Hepatic stellate cell (primary cell): ENCODE results near the gene CRY2.
"Not testable (repeated sequence)": the region's sequence is repeated elsewhere in the genome, so short reads cannot be mapped to it uniquely, and the experiment has no call there.

ENCODE experiments used
- DNase-seq: peaks from one replicate; pipeline ENCODE4 v3.0.0; 2011; ENCODE audit warnings: low spot score

The CRY2 gene

DNA sequence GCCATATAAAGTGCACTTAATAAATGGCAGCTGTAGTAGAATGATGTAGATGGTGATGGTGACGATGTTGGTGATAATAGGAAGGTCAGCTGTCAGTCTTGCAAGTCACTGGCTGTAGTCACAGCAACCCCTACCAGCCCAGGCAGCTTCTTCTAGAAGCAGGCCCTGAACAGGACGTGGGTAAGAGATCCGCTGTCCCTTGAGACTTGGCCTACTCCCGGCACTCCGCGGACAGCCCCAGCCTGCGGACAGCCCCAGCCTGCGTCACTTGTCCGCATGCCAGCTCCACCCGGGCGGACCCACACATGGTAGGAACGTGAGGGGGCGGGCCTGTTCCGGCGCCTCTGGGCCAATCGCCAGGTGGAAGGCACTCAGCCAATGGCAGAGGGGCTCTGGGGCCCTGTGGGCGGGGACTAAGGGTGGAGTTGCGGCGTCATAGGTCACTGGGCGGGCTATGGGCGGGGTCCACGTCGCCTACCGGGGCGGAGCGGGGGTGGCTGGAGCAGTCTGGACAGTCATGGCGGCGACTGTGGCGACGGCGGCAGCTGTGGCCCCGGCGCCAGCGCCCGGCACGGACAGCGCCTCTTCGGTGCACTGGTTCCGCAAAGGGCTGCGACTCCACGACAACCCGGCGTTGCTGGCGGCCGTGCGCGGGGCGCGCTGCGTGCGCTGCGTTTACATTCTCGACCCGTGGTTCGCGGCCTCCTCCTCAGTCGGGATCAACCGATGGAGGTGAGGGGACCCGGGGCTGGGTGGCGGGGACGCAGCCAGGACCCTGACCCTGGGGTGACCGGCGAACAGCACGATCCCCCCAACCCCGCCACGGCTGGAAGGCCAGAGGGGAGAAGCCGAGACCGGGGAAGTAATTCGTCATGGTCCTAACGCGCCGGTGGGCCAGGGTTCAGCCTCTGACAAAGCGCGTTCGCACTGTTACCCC lies at the start of gene CRY2:
Gene CRY2 (plus strand): TSS at position 502 of the 937 bp plus-strand sequence. CDS start 16 bp downstream, at position 518.
- DNase-seq: peak; percentile 97

DNA sequence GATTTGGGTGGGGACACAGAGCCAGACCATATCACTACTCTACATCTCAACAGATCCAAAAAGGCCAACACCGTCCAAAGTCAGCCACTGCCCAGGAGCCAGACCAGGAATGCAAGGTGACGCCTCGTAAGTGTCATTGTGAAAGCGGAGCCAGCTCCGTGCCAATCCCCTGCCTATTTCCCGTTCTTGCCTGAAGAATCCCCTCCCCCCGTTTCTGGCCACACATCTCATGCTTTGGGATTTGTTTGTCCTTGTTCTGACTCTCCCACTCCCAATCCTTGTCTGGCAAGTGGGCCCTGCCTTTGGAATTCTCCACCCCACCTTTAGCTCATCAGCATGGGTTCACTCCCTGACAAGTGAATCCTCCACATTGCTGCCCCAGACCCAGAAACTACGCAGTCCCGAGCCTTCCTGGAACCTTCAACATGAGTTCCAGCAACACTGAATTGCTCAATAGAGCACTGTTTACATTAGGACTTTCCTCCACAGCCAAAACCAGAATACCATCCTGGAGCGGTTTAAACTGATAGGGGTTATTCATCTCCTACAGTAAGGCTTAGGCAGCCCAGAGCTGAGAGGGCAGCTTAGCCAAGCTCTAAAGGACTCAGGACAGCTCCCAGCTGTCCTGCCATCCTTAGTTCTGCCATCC lies 48.4 kb upstream of the CRY2 start:
- no peak for DNase-seq

DNA sequence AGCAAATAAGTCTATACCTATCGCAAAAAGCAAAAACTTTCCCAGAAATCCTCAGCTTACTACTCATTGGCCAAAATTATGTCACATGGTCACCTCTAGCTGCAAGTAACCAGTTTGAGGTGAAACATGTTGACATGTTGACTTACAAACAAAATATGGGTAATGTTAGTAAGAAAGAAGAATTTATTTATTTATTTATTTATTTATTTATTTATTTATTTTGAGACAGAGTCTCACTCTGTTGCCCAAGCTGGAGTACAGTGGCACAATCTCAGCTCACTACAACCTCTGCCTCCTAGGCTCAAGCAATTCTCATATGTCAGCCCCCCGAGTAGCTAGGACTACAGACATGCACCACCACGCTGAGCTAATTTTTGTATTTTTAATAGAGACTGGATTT lies 47.7 kb upstream of the CRY2 start:
- no peak for DNase-seq

DNA sequence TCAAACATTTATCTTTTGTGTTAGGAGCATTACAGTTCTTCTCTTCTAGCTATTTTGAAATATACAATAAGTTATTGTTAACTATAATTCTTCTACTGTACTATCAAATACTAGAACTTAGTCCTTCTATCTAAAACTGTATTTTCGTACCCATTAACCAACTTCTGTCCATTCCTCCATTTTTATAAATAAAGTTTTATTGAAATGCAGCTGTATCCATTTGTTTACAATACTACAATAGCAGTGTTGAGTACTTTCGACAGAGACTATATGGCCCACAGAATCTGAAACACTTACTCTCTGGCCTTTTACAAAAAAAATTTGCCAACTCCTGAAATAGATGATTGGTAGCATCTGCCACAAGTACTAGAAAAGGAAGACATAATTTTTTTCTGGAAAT lies 47.0 kb upstream of the CRY2 start:
- no peak for DNase-seq

DNA sequence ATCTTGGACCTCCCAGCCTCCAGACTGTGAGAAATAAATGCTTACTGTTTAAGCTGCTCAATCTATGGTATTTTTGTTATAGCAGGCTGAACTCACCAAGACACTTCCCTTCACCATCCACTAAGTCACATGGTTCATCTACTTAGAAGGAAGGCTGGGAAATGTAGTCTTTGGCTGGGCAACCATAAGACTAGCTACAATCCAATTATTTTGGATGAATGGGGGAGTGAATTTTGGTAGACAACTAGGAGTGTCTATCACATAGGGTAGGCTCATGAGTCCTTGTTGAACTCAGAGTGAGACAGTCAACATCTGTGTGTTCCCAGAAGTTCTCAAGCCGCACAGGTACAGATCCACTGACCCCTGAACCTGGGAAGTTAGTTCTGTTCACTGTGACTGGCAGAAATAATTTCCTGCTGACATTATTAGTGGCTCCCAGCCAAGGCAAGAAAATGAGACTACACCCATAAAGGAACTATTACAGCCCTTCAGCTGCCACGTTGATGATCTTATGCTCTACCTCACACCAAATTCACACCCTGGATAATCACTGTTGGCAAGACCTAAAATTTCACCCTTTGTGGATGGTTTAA lies 45.5 kb upstream of the CRY2 start:
- no peak for DNase-seq

DNA sequence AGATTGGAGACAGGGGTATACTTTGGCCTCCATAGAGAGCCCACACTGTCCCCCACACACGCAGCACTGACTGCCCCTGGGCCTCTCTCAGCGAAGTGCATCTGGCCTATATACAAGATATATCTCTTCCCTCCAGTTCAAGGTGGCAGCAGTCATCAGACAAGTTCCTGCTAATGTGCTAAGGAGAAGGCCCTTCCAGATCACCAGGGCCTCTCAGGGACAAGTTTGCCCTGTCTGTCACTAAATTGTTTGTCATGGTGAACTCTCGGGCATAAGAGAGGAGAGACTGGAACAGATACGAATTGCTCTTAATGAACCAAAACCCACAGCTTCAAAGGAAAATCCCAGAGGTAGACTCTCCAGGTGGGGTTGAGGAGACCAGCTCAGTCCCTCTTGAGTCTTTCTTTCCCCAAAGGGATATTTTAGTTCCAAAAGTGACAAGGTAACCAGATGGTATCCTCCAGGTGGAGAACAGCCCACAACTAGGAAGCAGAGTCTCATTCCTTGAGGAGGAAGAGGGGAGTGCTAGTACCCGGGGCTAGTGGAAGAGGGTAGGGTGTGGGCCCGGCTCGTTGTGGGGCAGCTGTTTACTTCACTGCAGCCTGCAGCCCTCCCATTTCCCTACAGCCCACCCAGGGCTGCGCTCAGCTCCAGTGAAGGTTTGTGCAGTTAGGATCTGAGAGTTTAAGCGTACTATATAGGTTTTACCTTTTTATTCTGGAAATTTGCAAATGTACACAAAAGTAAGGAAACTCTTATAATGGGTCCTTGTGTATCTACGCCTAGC lies 44.6 kb upstream of the CRY2 start:
- no peak for DNase-seq

DNA sequence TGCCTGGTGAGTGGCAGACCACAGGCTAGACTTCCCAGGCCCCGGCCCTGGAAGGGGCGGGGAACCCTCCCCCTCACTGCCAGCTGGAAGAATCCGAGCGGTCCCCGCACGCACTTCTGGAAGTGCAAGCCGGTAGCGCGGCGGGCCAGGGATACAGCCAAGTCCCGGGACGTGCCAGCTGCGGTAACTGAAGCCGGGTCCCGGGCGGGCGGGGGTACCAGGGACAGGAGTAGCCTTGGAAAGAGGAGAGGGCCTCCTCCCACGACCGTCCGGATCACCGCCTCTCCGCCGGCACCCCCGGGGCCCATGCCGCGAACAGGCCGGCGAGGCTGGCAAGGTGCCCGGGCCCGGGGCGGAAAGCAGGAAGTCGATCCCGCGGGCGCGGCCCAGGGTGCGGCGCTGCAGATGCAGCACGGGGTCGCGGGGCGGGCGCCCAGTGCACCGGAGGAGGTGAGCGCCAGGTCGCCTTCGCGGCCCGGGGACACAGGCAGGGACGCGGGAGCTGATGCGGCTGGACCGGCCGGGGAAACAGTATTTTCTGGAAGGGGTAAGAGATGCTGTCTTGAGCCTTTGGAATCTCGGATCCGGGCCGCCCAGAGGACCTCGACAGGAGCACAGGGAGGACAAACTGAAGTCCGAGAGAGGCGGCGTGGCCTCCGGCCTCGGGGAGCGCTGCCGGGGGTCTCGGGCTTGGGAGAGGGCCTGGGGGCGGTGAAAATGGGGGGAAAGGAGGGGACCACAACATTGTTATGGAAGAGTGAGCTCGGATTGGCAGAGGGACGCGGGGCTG lies 43.1 kb upstream of the CRY2 start:
- peak; percentile 51 for DNase-seq

DNA sequence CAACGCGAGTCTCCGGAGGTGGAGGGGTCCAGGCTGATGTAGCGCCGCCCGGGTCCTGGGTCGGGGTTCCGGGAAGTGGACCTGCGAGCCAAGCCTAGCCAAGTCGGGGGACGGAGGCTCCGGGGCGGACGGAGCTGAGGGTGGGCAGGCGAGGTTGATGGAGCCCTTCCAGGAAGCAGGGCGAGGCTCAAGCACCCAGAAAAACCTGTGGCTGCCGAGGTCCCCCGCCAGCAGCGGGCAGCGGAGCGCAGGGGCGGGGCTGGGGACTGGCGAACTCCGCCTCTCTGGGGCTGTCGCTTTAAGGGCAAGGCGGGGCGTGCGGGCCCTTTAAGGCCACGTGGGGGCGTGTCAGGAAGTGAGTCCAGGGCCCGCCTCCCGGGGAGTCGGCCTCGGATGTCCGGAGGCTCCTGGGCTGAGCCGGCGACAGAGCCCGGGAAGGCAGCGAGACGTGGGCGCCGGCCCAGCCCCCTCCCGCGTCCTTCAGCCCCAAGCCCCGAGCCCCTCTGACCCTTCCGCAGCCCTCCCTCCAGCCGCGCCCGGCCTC lies 42.4 kb upstream of the CRY2 start, which contains the start of gene SLC35C1:
Gene SLC35C1 (plus strand): TSS at position 389 of the 544 bp plus-strand sequence. CDS start 653 bp downstream, outside the sequence.
- peak; percentile 95 for DNase-seq

DNA sequence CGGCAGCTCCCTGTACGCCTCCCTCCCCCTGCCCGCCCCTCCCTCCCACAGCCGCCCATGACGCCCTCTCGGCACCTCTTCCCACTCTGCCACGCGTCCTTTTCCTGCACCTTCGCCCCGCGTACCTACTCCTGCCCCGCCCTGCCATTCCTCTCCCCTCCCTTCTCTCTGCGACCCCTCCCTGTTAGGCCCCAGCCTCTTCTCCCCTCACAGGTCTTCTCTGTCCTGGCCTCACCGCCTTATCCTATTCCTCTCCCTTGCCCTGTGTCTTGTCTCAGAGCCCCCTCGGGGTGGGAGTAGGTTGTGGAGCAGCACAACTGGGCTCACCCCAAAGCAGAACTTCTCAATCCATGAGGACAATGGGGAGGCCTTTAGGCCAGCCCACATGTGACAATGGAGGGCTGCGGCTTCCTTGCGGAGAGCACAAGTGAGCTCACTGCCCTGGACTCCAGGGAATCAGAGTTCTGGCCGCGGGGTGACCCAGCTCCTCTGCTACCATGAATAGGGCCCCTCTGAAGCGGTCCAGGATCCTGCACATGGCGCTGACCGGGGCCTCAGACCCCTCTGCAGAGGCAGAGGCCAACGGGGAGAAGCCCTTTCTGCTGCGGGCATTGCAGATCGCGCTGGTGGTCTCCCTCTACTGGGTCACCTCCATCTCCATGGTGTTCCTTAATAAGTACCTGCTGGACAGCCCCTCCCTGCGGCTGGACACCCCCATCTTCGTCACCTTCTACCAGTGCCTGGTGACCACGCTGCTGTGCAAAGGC lies 41.8 kb upstream of the CRY2 start:
- DNase-seq: peak; percentile 76

DNA sequence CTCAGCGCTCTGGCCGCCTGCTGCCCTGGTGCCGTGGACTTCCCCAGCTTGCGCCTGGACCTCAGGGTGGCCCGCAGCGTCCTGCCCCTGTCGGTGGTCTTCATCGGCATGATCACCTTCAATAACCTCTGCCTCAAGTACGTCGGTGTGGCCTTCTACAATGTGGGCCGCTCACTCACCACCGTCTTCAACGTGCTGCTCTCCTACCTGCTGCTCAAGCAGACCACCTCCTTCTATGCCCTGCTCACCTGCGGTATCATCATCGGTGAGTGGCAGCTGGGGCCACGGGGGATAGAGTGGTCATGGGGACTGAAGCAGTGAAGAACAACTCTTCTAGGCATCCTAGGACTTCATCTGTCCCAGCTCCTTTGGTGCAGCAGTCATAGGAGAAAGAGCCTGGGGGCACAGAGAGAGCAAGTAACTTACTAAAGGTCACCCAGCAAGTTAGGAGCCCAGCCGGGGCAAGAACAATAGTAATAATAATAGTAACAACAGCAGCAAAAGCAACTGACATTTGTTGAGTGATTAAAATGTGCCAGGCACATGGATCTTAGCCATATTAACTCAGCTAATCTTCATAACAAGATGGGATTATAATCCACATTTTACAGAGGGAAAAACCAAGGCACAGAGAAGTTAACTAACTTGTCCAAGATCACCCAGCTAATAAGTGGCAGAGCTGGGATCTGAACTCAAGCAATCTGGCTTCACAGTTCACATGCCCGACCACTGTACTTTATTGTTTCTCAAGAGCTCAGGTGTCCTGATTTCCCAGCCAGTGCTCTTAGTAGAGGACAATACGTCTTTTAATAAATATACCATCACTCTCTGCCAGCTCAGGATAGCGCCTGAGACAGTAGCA lies 41.0 kb upstream of the CRY2 start:
- no peak for DNase-seq

DNA sequence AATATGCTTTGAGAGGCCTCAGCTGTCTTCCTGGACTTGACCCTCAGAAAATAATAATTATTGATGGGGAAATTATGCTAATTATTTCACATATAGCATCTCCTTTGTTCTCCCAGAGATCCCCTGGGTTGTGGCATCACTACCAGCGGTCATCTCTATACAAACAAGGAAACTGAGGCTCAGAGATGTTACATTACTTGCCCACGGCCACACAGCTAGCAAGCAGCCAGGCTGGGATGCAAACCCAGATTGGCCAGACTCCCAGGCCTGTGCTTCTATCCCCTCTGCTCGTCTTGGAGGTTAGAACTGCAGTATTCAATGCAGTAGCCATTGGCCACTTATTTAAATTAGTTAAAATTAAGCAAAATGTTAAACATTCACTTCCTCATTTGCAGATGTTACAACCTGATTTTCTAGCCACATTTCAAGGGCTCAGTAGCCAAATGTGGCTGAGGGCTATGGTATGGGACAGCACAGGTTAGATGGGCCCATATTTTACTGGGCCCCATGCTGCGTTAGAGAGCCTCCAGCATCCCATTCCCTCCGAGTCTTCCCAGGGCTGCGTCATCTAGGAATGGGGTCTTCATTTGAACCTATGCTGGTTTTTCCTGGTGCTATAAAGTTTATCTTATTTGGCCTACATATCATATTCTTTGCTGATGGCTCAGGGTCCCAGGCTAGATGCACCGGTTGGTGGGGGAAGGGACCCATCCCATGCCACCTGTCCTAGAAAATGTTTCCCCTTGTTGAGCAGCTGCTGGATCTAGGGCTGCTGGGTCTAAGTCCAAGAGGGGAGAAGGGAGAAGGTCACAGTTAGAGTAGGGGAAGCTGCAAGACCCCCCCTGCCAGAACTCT lies 40.1 kb upstream of the CRY2 start:
- no peak for DNase-seq

DNA sequence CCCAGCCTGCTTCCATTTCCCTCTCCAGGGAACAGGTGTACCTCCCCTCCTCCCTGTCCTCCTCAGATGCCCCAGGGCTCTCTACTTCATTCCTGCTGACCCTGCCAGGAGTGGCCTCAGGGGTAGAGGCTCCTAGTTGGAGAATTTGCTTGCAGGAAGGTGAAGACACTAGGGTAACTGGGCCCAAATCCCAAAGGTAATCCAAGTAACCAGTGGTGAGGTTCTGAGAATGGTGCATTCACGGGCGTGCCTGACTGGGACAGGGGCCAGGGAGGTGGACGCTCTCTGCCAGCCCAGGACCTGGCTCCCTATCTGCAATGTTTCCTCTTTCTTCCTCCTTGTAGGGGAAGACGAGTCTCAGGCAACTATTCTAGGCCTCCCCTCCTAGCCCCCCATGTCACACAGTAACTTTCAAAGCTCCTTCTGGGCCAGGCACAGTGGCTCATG lies 39.5 kb upstream of the CRY2 start:
- no peak for DNase-seq

DNA sequence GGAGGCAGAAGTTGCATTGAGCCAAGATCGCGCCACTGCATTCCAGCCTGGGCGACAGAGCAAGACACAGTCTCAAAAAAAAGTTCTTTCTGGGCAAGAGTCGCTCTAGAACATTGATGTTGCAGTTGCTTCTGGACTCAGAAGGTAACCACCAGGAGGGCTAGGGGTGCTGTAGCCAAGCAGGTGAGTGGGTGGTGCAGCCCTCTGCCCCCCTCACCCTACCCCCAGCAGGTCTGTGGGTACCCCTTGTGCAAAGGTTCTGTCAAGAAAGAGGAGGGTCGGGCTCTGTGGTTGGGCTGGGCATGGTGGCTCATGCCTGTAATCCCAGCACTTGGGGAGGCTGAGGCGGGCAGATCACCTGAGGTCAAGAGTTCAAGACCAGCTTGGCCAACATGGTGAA lies 38.8 kb upstream of the CRY2 start:
- DNase-seq: not testable (repeated sequence)

DNA sequence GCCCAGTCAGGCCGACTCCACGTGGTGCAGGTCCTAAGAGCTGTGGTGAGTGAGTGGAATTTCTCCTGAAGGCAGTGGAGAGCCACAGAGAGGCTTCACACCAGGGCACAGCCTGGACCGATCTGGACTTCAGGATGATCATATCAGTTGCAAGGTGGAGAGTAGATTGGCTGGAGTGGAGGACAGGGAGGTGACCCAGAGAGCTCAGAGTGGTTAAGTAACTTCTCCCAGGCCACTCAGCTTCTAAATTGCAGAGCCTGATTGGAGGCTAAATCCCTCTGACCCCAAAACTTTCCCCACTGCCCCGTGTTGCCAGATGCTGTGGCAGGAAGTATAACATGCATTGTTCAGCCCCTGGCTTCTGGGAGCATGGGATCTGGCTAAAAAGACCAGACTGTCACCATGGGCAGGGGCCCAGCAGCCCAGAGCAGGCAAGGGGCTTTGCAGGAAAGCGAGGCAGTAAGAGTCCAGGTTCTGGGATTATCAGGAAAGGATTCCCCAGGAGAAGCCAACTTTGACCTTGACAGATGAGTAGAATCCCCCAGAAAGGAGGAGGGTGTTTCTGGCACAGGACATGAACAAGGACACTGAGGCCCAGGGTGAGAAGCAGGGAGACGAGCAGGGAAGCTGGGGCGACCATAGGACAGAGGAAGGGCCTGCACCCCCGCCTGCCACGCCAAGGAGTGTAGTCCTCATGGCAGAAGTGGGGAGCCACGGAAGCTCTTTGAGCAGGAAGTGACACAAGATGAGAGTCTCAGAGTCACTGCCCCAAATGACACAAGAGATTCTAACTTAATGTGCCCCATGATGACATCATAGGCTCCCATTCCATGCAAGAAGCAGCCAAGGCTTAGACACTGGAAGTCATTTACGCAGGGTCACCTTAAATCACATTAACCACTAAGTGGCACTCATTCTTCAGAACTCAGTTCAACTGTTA lies 37.5 kb upstream of the CRY2 start:
- DNase-seq: no peak

DNA sequence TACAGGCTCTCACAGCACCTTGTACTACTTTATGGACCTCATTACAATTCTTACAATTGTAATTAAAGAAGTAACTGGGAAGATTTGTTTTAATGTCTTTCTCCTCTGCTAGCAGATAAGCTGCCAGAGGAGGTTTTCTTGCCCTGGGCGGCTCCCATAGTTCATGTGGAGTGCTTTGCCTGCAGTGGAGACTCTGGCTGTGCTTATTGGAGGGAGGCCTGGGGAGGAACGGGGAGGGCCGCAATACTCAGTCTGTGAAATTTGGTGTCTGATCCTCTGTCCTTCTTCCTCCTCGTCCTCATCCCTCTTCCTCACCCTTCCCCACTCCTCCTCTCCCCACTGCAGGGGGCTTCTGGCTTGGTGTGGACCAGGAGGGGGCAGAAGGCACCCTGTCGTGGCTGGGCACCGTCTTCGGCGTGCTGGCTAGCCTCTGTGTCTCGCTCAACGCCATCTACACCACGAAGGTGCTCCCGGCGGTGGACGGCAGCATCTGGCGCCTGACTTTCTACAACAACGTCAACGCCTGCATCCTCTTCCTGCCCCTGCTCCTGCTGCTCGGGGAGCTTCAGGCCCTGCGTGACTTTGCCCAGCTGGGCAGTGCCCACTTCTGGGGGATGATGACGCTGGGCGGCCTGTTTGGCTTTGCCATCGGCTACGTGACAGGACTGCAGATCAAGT lies 36.7 kb upstream of the CRY2 start:
- no peak for DNase-seq

DNA sequence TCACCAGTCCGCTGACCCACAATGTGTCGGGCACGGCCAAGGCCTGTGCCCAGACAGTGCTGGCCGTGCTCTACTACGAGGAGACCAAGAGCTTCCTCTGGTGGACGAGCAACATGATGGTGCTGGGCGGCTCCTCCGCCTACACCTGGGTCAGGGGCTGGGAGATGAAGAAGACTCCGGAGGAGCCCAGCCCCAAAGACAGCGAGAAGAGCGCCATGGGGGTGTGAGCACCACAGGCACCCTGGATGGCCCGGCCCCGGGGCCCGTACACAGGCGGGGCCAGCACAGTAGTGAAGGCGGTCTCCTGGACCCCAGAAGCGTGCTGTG lies 36.2 kb upstream of the CRY2 start:
- no peak for DNase-seq
